A673 (cell line): Measurements from ENCODE around the gene ARF6. TPM values are rescaled to one million over a fixed set of nuclear protein-coding genes. Genes with fewer than 3 reads are reported as not detected.

ENCODE experiments used
- BruUV-seq: library from RNA; stranded (reverse); fragments of 400-500 nt; replicated peaks from 2 replicates; lab custom pipeline; 2021; lab: Mats Ljungman, UMichigan
- CTCF ChIA-PET: fragments of 300-600 bp; sonication (Branson Sonifier 250); formaldehyde crosslinking; loops from one replicate; lab custom pipeline; 2022; ENCODE audit warnings: antibody characterized with exemption; lab: Charles Lee
- POLR2A ChIA-PET: fragments of 300-600 bp; sonication (Branson Sonifier 250); formaldehyde crosslinking; loops from one replicate; lab custom pipeline; 2022; ENCODE audit warnings: antibody characterized with exemption; ENCODE audit not compliant: low non-redundant PET; lab: Charles Lee
- DNase-seq: peaks from one replicate; pipeline ENCODE4 v3.0.0-alpha.2; 2015; ENCODE audit warnings: low spot score
- H3K27ac ChIP-seq: fragments of 200-600 bp; sonication (generic); 2 replicates; pipeline ENCODE4 v1.5.1; 2016; ENCODE audit warnings: mixed run types, low read depth, mild to moderate bottlenecking, mixed read lengths, antibody characterized with exemption, low read length; ENCODE audit not compliant: poor library complexity, severe bottlenecking
- H3K27me3 ChIP-seq: fragments of 200-600 bp; sonication (generic); replicated peaks from 2 replicates; pipeline ENCODE4 v1.6.1; 2017; ENCODE audit warnings: mixed run types, low read depth, mild to moderate bottlenecking, mixed read lengths, antibody characterized with exemption, low read length; ENCODE audit not compliant: insufficient read depth, poor library complexity
- H3K36me3 ChIP-seq: fragments of 200-600 bp; sonication (generic); 2 replicates; pipeline ENCODE4 v1.6.1; 2016; ENCODE audit warnings: mixed run types, mild to moderate bottlenecking, mixed read lengths, antibody characterized with exemption, low read length; ENCODE audit not compliant: insufficient read depth, poor library complexity, severe bottlenecking
- H3K4me1 ChIP-seq: fragments of 200-600 bp; sonication (generic); 2 replicates; pipeline ENCODE4 v1.6.1; 2017; ENCODE audit warnings: mixed run types, mild to moderate bottlenecking, mixed read lengths, antibody characterized with exemption, low read length; ENCODE audit not compliant: insufficient read depth, poor library complexity, severe bottlenecking
- H3K4me3 ChIP-seq: fragments of 200-600 bp; sonication (generic); 2 replicates; pipeline ENCODE4 v1.5.1; 2016; ENCODE audit warnings: low read depth, mixed run types, mild to moderate bottlenecking, mixed read lengths, low read length; ENCODE audit not compliant: poor library complexity, severe bottlenecking
- H3K9me3 ChIP-seq: fragments of 200-600 bp; sonication (generic); 2 replicates; pipeline ENCODE4 v1.6.1; 2016; ENCODE audit warnings: mixed run types, low read depth, mild to moderate bottlenecking, mixed read lengths, antibody characterized with exemption, low read length; ENCODE audit not compliant: poor library complexity, severe bottlenecking
- EZH2 ChIP-seq: fragments of 200-600 bp; sonication (generic); IDR thresholded peaks from 2 replicates; pipeline ENCODE4 v1.6.1; 2017; ENCODE audit warnings: borderline replicate concordance, low read depth, mild to moderate bottlenecking, mixed read lengths, antibody characterized with exemption, low read length; ENCODE audit not compliant: poor library complexity, severe bottlenecking
- intact Hi-C: fragments of 100-400 bp; cut with micrococcal nuclease; formaldehyde crosslinking; loops from one replicate; pipeline ENCODE4 v1.10.0; 2022; ENCODE audit not compliant: unreplicated experiment
- total RNA-seq: library from RNA; stranded (reverse); gene quantifications from 2 replicates; pipeline ENCODE4 v1.2.3, GENCODE V29; 2021
- TF ChIP-seq, protein P1 (sequence below): fragments of 300-800, 200-600 bp; sonication (generic); conservative IDR thresholded peaks from 2 replicates; pipeline ENCODE4 v1.5.1; 2017; ENCODE audit warnings: low read depth, mild to moderate bottlenecking, antibody characterized with exemption, low read length, moderate library complexity, mixed read lengths

ARF6 gene
- total RNA-seq, 1 experiment from 2014 or later, result 67.6 TPM

DNA sequence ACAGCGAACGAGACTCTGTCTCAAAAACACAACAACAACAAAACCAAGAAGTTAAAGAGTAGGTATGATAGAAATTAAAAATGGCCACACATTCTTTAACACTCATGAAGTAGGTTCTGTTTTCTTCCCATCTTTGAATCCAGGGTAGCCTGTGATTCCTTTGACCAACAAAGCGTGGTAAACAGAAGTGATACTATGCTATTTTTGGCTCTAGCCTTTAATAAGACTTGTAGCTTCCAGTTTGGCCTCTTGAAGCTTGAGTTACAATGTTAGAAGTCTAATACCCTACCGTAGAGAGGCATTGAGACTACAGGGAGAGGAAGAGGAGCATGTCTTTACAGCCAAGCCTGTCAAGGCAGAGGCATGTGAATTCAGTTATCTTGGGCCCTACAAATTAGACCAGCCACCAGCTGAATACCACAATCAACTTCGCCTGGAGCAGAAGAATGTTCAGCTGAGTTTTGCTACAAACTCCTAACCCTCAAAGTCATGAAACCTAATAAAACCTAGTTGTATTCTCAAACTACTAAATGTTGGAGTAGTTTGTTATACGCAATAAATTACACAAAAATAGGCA lies 35.4 kb upstream of the ARF6 start:
- POLR2A ChIA-PET, result no interaction called here
- TF ChIP-seq, protein P1, sequence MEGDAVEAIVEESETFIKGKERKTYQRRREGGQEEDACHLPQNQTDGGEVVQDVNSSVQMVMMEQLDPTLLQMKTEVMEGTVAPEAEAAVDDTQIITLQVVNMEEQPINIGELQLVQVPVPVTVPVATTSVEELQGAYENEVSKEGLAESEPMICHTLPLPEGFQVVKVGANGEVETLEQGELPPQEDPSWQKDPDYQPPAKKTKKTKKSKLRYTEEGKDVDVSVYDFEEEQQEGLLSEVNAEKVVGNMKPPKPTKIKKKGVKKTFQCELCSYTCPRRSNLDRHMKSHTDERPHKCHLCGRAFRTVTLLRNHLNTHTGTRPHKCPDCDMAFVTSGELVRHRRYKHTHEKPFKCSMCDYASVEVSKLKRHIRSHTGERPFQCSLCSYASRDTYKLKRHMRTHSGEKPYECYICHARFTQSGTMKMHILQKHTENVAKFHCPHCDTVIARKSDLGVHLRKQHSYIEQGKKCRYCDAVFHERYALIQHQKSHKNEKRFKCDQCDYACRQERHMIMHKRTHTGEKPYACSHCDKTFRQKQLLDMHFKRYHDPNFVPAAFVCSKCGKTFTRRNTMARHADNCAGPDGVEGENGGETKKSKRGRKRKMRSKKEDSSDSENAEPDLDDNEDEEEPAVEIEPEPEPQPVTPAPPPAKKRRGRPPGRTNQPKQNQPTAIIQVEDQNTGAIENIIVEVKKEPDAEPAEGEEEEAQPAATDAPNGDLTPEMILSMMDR, result no peak
- TF ChIP-seq EZH2, result no peak
- no peak for DNase-seq
- H3K4me3 ChIP-seq, result no peak overlapping the region
- peaks cover 6% of the 10 kb centered on the region for H3K4me1 ChIP-seq
- intact Hi-C loops, result no loop called here
- H3K9me3 ChIP-seq, result no peaks in the 10 kb centered on the region
- CTCF ChIA-PET, result no interaction called here
- no peak overlapping the region for H3K27ac ChIP-seq
- H3K36me3 ChIP-seq, result no peaks in the 10 kb centered on the region
- no TSS peak for BruUV-seq
- no peaks in the 10 kb centered on the region for H3K27me3 ChIP-seq

DNA sequence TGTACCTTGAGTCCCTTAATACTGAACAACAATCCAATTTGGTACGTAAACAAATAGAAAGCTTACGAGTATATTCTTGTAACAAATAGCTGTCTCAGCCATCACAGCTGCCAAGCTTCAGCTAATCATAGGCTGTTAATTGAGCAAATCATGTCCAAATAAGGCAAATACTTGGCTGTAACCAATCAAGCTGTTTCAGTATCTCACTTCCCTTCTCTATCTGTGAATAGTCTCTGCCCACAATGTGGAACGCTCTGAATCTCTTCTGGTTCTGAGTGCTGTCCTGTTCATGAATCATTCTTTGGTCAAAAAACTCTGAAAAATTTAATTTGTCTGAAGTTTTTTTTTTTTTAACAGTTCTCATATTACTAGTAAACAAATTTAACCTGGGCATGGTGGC lies 34.5 kb upstream of the ARF6 start:
- Histone ChIP-seq H3K4me3 (no peak overlapping the region), H3K27me3 (no peaks in the 10 kb centered on the region), H3K4me1 (peaks cover 6% of the 10 kb centered on the region), H3K9me3 (no peaks in the 10 kb centered on the region), H3K36me3 (no peaks in the 10 kb centered on the region), H3K27ac (no peak overlapping the region)
- no TSS peak for BruUV-seq
- ChIA-PET CTCF (interaction anchor here (0.6 to 0.7 kb wide), 2 partner anchors 34 to 248 kb away, joined by 5 to 12 read pairs; no protein-coding TSS in a partner anchor), POLR2A (interaction anchor here (0.7 kb wide), 2 partner anchors 41 to 280 kb away, joined by 3 to 4 read pairs; no protein-coding TSS in a partner anchor)
- intact Hi-C loops, result no loop called here
- no peak for TF ChIP-seq EZH2
- TF ChIP-seq, protein P1, result no peak
- no peak for DNase-seq

DNA sequence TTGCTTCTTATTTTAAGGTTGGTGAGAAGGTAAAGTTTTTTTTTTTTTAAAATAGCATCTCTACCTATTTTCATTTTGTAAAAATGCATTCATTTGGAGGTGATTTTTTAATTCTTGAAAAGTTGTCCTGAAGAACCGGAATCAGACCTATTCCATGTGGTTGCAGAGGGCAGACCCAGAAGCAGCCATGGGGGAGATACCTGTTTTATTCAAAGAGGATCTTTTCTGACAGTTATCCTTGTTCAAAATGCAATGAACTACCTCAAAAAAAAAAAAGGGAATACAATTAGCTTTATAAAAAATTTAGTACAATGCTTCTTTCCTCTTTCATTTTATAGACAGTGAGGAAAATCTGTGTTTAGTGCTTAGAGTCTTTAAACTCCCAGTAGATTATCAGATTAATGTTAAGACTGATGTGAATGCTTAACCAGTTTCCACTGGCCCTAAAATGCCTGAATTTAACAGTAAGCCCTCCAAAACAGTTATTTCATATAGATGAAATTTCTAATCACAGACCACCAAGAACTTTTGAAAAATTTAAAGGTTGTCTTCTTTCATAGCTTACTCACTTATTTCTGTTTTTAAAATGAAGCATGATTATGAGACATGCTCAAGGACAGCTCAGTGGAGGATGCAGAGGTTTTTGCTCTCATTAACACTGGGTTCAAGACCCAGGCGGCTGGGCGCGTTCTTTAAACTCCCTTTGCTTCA lies 31.7 kb upstream of the ARF6 start:
- Histone ChIP-seq H3K27me3 (no peaks in the 10 kb centered on the region), H3K36me3 (no peaks in the 10 kb centered on the region), H3K4me3 (peak overlapping the region; percentile 58), H3K4me1 (peaks cover 11% of the 10 kb centered on the region), H3K9me3 (no peaks in the 10 kb centered on the region), H3K27ac (peak overlapping the region; percentile 93)
- intact Hi-C loops, result loop anchor here (5.0 kb wide), 1 partner anchor 371 kb away; the partner anchor contains the start of gene SOS2
- no peak for DNase-seq
- TF ChIP-seq EZH2, result no peak
- TF ChIP-seq, protein P1, result no peak
- BruUV-seq, result no TSS peak
- CTCF ChIA-PET, result interaction anchor here (0.6 to 2.7 kb wide), 5 partner anchors 9 to 653 kb away, joined by 3 to 19 read pairs (median 5); partner anchors contain the start of genes NEMF, POLE2 and RPS29
- POLR2A ChIA-PET, result no interaction called here
